HG02852 (cell line): ENCODE results near the gene FXYD7.
"Not testable (repeated sequence)": the region's sequence is repeated elsewhere in the genome, so short reads cannot be mapped to it uniquely, and the experiment has no call there.

ENCODE experiments used
- ATAC-seq: cut with Tn5 transposase; IDR thresholded peaks from one replicate; pipeline ENCODE4 v1.9.1; 2021; ENCODE audit warnings: mild to moderate bottlenecking, moderate library complexity; ENCODE audit not compliant: unreplicated experiment

Gene FXYD7, protein sequence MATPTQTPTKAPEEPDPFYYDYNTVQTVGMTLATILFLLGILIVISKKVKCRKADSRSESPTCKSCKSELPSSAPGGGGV

DNA sequence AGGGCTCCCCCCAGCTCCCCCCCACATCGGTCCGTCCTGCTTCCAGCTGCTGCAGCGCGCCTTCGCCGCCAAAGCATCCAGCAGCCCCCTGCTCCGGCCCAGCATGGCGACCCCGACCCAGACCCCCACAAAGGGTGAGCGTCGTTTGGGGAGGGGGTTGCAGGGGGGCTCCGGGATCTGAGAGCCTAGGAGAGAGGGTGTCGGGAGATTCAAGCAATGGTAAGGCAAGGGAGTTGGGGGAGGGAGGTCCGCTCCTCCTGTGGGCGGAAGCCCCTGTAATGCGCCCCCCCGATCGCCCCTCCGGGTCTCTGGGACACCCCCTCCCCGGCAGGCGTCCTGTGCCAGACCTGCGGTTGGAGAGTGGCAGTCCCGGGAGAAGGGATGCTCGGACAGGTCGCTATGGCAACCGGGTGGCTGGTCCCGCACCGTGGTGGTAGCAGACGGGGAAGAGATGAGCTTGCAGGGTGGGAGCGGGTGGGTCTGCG is at the start of gene FXYD7:
Gene FXYD7, plus strand, starts transcription at position 25 of the 485 bp plus-strand sequence. Its CDS starts 79 bp downstream, at position 104.
- ATAC-seq = no peak

DNA sequence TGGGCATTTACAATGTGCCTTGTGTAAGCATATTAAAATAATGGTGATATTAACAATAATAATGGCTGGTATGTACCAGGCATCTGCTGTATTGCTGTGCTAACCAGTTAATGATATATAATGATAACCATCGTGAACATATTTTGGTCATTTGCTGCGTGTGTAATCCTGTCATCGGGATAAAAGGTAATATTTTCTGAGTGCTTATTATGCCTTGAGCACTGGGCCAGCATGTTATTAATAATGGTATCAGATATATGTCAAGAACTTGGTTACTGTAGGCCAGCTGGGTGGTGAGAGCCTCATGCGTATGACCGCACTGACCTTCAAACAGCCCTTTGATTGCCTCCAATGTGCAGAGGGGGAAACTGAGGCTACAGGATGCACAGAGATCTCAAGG is 49.6 kb upstream of the FXYD7 start:
- no peak for ATAC-seq

DNA sequence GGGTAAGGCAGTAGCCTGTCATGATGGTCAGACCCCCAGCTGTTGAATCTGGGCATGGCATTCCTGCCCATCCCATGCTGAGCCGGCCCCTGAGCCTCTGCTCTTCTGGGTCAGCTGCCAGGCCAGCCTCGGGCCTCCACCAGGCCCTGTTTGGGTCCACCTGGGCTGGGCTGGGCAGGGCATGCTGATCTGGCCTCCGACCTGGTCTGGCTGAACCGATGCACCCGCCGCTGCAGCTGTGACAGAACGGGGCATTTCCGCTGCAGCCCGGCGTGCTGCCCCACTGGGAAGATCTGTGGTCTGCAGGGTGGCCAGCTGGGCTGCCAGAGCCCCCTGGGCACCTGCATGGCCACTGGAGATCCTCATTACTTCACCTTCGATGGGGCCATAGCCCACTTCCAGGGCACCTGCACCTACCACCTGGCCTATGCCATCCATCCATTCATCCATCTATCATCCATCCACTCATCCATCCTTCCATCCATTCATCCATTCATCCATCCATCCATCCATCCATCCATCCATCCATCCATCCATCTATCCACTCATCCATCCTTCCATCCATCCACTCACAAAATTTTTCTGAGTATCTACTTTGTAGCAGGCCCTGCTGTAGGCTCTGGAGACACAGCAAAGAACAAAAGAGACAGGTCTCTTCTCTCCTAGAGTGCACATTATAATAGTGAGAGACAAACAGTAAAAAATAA is 49.0 kb upstream of the FXYD7 start:
- no peak for ATAC-seq

DNA sequence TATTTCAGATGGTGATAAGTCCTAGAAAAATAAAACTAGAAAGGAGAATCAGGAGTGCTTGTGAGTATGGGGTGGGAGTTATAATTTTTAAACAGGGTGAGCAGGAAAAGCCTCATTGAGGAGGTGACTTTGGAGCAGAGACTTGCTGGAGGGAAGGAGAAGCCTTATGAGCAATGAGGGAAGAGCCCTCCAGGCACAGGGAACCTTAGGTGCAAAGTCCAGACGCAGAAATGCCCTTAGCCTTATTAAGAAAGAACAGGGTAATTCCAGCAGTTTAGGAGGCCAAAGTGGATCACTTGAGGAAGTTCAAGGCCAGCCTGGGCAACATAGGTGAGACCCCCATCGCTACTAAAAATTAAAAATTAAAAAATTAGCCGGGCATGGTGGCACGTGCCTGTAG is 48.4 kb upstream of the FXYD7 start:
- no peak for ATAC-seq

DNA sequence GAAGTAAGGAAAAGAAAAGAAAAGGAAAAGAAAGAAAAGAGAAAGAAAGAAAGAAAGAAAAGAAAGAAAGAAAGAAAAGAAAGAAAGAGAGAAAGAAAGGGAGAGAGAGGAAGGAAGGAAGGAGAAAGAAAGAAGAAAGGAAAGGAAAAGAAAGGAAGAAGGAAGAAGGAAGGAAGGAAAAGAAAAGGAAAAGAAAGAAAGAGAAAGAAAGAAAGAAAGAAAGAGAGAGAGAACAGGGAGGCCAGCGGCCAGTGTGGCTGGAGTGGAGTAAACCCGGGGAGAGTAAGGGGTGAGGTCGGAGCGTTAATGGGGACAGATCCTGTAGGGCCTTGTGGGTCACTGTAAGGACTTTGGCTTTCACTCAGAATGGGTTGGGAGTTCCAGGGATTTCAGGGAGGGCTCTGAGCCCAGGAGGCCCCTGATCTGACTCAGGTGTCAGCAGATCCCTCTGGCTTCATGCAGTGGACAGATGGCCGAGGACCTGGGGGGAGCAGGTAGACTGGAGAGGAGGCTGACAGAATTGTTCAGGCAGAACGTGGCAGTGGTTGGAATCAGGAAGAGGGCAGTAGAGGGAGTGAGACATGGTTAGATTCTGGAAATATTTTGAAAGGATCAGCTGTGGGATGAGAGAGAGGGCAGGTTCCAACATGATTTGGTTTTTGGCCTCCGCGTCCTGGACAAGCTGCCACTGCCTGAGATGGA is 47.2 kb upstream of the FXYD7 start:
- ATAC-seq = no peak

DNA sequence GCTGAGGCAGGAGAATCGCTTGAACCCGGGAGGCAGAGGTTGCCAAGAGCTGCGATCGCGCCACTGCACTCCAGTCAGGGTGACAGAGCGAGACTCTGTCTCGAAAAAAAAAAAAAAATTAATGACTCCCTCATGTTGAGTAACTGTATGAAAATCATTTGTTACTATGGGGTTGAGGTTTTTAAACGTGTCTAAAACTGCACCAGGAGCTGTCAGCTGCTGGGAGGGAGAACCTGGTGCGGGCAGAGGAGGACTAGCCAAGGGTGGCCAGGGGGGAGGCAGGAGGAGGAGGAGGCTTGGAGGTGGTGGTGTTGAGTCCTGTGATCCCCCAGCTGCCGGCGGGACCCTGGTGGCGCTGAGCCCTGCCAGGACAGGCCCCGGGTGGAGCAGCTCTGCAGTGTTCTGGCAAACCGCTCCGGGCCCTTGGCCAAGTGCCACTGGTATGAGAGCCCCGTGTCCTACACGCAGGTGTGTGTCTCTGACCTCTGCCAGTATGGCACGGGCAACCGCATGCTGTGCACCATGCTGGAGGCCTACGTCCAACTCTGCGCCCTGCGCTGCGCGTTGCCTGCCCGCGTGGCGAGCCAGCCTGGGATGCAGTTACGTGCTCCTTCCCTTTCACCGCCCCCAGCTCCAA is 44.5 kb upstream of the FXYD7 start:
- no peak for ATAC-seq

DNA sequence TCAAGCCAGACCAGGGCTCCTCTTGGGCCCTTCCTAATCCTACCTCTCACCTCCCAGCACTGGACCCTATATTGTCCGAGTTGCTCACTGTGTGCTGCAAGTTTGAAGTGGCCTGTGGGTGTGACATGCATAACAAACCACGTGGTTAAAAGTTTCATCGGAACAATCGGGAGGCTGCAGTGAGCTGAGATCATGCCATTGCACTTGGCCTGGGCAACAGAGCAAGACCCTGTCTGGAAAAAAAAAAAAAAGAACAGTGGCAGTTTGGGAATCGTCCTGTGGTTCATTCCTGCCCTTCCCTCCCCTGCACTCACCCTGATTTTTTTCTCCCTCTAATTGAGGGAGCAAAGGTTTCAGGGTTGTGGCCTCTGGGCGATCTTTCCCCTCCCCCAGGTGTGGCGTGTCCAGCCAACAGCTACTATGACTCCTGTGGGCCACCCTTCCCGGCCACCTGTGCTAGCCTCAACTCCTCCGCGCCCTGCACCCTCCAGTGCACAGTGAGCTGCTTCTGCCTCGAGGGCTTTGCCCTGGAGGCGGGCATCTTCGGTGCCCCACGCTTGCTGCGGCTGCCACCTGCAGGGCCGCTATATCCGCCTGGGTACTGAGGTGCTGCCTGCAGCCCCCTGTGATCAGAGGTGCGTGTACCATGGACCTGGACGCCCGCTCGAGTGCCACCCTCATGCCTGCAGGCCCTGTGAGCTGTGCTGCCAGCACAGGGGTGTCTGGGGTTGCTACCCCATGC is 43.7 kb upstream of the FXYD7 start:
- ATAC-seq = no peak

DNA sequence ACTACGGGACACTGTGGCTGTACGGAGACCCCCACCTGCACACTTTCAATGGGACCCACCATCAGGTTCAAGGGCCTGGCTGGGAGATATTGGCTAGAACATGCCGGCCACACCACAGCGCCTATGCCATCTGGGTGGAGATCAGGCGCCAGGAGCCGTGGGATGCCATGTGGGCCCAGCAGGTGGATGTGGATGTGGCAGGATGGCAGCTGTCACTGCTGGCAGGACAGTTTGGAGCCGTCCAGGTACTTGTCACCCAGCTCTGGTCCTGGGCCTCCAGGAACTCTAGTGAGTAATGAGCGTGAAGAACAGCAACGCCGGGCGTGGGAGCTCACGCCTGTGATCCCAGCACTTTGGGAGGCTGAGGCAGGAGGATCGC is 43.2 kb upstream of the FXYD7 start:
- no peak for ATAC-seq

DNA sequence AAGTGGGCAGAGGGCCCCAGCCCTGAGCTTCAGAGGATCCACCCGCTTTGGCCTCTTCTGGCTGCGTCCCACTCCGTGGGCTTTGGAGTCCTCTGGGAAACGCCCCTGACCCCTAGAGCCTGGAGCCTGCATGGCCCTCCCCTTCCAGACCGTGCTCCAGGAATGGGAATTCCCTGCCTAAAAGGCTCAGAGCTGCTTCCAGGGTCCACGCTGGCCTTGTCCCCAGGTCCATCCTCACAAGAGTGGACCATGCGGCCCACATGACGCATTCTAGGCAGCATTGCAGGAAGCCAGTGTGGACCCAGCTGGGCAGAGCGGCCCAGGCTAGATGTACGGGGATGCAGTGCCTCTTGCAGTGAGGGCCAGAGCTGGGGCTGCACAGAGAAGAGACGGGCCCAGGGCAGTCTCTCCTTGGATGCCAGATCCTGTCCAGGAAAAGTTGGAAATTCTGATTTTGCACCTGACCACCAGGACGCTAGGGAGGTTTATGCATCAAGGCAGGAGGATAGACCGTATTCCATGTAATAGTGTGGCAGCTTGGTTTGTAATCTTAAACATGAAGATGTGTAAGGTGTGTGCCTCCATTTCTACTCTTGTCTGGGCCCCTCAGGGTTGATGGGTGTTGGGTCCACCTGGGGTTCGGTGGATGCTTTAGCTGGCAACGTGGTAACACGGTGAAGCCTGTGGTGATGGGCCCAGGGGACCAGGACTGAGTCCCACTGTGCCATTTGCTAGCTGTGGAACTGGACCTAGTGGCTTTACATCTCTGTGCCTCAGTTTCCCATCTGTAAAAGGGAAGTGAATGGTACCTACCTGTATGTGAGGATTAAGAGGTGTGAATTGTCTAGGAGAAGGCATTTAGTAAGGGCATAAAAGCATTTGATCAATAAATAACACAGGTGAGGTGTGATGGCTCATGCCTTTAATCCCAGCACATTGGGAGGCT is 42.2 kb upstream of the FXYD7 start:
- no peak for ATAC-seq

DNA sequence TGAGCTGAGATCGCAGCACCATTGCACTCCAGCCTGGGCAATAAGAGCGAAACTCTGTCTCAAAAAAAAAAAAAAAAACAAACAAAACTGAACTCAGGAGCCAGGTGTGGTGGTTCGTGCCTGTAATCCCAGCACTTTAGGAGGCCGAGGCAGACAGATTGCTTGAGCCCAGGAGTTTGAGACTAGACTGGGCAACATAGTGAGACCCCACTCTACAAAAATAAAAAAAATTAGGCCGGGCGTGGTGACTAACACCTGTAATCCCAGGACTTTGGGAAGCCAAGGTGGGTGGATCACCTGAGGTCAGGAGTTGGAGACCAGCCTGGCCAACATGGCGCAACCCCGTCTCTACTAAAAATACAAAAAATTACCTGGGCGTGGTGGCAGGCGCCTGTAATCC is 41.1 kb upstream of the FXYD7 start:
- ATAC-seq = not testable (repeated sequence)

DNA sequence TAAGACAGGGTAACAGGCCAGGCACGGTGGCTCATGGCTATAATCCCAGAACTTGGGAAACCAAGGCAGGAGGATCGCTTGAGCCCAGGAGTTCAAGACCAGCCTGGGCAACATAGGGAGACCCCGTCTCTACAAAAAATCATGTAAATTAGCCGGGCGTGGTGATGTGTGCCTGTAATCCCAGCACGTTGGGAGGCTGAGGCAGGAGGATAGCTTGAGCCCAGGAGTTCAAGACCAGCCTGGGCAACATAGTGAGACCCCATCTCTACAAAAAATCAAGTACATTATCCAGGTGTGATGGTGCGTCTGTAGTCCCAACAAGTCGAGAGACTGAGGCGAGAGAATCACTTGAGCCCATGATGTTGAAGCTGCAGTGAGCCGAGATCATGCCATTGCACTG is 39.4 kb upstream of the FXYD7 start:
- not testable (repeated sequence) for ATAC-seq

DNA sequence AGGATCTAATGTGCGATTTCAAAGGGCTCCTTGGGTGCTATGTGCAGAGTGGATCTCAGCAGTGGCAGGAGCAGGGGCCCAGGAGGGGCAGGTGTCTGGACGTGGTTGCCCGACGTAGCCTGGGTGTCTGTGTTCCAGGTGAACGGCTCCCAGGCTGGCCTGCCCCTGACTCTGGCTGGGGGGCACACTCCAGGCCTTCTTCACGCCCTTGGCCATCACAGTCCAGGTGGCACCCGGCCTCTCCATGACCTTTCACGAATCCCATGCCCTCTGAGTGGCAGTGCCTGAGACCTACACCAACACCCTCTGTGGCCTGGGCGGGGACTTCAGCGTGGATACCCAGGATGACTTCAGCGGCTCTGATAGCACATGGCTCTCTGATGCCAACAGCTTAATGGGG is 38.7 kb upstream of the FXYD7 start:
- ATAC-seq = no peak

DNA sequence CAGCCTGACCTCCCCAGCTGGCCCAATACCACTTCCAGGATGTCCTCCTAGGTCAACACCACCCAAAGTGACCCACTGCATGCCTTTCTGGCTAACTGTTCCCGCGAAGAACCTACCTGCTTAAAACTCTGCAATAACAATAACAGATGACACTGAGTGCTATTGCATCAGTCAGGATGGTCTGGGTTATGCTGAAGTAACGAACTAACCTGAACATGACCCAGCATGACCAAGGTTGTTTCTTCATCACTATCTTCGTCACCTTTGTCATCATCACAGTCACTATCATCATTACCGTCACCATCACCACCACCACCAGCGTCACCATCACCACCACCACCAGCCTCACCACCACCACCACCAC is 38.0 kb upstream of the FXYD7 start:
- no peak for ATAC-seq

DNA sequence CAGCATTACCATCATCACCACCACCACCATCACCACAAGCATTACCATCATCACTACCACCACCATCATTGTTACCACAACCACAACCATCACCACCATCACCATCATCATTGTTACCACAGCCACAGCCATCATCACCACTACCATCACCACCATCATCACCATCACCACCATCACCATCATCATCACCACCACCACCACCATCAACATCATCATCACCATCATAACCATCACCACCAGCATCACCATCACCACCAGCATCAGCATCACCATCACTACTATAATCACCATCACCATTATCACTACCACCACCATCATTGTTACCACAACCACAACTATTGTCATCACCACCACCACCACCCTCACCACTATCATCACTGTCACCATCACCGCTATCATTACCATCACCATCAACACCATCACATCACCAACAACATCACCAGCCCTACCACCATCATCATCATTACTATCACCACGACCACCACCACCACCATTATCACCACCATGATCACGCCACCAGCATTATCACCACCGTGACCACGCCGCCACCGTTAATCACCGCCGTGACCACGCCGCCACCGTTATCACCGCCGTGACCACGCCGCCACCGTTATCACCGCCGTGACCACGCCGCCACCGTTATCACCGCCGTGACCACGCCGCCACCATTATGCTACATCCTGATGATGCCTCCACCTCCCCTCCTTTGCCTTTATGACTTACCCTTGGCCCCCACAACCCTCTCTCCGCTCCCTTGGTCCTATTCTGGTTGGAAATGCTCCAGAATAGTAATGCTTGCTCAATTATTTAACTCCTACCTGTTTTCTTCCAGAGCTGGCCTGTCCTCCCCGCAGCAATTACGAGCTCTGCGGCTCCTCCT is 37.4 kb upstream of the FXYD7 start:
- no peak for ATAC-seq

DNA sequence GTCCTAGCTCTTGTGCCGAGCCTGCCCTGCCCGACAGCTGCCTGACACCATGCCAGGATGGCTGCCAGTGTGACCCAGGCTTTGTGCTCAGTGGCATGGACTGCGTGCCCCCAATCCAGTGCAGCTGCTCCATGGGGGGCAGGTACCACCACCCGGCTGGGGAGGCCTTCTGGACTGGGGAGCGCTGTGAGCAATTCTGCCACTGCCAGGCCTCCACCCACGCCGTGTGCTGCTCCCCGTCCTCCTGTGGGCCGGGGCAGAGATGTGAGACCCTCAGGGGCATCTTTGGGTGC is 36.8 kb upstream of the FXYD7 start:
- no peak for ATAC-seq

DNA sequence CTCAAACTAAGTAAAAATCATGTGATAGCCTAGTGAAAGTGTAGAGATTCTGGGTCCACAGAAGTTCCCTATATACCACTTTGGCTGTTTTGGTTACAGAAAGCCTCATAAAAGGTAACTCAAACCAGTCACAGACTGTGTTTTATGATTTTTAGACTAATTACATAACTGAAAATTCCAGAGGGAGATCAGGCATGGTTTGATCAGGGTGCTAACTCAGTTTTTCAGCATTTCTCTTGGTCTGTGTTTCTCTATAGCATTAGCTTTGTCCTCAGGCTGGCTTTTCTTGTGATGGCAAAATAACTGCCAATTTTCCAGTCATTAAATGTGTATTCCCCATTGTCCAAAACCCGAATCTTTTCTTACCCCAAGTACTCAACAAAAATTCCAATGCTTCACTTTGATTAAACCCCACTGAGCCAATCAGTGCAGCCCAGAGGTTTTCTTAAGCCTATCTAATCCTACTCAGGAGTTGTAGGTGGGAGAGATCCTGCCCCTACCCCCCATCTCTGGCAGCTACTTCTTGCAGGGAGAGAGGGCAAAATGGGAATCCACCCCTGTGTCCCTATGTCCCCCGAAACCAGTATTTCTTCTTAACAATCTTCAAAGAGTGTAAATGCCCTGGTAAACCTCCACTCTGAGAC is 36.0 kb upstream of the FXYD7 start:
- ATAC-seq = no peak

DNA sequence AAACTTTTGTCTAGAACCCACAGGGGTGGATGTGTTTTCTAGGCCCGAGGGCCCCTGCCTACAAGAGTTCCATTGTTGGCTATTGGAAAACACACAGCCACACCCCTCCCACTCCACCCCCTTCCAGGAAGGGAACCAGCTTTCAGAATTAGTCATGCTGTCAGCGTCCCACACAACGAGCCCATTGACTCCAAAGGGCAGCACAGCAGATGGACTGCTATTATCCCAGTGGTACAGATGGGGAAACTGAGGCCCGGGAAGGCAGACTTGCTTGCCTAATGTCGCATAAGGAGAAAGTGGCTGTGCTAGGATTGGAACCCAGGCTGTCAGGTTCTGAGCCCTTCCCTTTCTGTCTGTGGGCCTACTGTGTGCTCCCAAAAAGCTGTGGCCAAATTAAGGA is 35.5 kb upstream of the FXYD7 start:
- ATAC-seq = no peak

DNA sequence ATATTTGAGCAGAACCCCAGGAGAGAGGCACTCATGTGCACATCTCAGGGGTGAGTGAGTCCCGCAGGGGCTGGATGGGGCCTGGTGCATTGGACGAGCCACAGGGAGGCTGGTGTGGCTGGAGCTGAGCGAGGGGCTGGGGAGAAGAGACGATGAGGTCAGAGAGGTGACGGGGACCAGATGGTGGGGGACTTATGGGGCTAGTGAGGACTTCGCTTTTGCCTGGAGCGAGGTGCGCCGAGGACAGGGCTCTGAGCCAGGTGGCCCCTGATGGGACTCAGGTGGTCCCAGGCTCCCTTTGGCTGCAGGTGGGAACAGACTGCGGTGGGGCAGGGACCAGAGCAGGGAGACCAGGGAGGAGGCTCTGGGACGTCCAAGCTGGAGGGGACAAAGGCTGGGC is 34.3 kb upstream of the FXYD7 start:
- no peak for ATAC-seq
